HepG2 (cell line): ENCODE measurements around the gene RSL1D1. TPM values are rescaled to one million over a fixed set of nuclear protein-coding genes. Genes with fewer than 3 reads are reported as not detected.
A peak's percentile ranks its signal among the peaks of the same experiment; 100 is the strongest.

Experiments used
- ATAC-seq: fragments of 200-7000 bp; cut with Tn5 transposase; 3 replicates; pipeline ENCODE4 v1.9.1; 2020; ENCODE audit warnings: mild to moderate bottlenecking, moderate library complexity
- BruUV-seq: library from RNA; stranded (reverse); fragments of 400-500 nt; replicated peaks from 2 replicates; lab custom pipeline; 2021; lab: Mats Ljungman, UMichigan
- CTCF ChIA-PET: fragments of 300-600 bp; formaldehyde crosslinking; extraction: SDS; loops from one replicate; lab custom pipeline; 2021; ENCODE audit warnings: low total read pairs, inconsistent platforms, low intra/inter-chr PET ratio; lab: Yijun Ruan, JAX
- POLR2A ChIA-PET: fragments of 350-600 bp; sonication (Branson Sonifier 250); formaldehyde crosslinking; loops from one replicate; lab custom pipeline; 2020; ENCODE audit warnings: antibody characterized with exemption, inconsistent platforms; lab: Yijun Ruan, JAX
- DNase-seq: peaks from one replicate; pipeline ENCODE4 v3.0.0-alpha.2; 2015; ENCODE audit warnings: low spot score
- FAIRE-seq: peaks from 3 replicates; lab custom pipeline; 2011; peaks lifted over from hg19 to GRCh38; lab: Jason Lieb, UNC
- H2AFZ ChIP-seq: one replicate; pipeline ENCODE4 v1.6.1; 2011; ENCODE audit warnings: low read length, inconsistent platforms
- H3K27ac ChIP-seq: fragments of 300-600 bp; 3 replicates; pipeline ENCODE4 v1.8.0; 2011; ENCODE audit warnings: mixed run types, mild to moderate bottlenecking, mixed read lengths, low read length, inconsistent platforms; ENCODE audit not compliant: insufficient read depth; ENCODE audit errors: extremely low read length
- H3K27me3 ChIP-seq, 2 experiments: fragments of 200-600 bp in 1 of 2; 2 replicates in 1 of 2; 3 replicates in 1 of 2; pipeline versions ENCODE4 v1.6.0 to v1.8.0; 2011; ENCODE audit warnings: low read length in 2 of 2, mild to moderate bottlenecking in 2 of 2, moderate library complexity in 2 of 2, inconsistent platforms in 1 of 2; ENCODE audit not compliant: insufficient read depth in 2 of 2, control insufficient read depth in 1 of 2
- H3K36me3 ChIP-seq, 2 experiments: fragments of 200-600 bp in 1 of 2; replicated peaks in 1 of 2; 2 replicates in 1 of 2; 3 replicates in 1 of 2; pipeline versions ENCODE4 v1.5.1 to v1.8.0; 2011; ENCODE audit warnings: low read length in 2 of 2, inconsistent platforms in 1 of 2; ENCODE audit not compliant: insufficient read depth in 2 of 2, control insufficient read depth in 1 of 2
- H3K4me1 ChIP-seq: 2 replicates; pipeline ENCODE4 v1.5.1; 2012; ENCODE audit warnings: low read length, inconsistent platforms; ENCODE audit not compliant: insufficient read depth
- H3K4me2 ChIP-seq: 2 replicates; pipeline ENCODE4 v1.6.0; 2011; ENCODE audit warnings: low read depth, low read length, inconsistent platforms
- H3K4me3 ChIP-seq, 3 experiments: fragments of 200-600 bp in 1 of 3; sonication (generic), shearing (Covaris generic) in 1 of 3; replicated peaks in 1 of 3; 2 replicates each; pipeline ENCODE4 v1.5.1; 2011 to 2016; ENCODE audit warnings: low read length in 3 of 3, inconsistent platforms in 2 of 3, low read depth in 2 of 3, mild to moderate bottlenecking in 2 of 3, control low read depth in 1 of 3, mixed read lengths in 1 of 3; ENCODE audit not compliant: insufficient read depth in 1 of 3
- H3K79me2 ChIP-seq: one replicate; pipeline ENCODE4 v1.6.1; 2011; ENCODE audit warnings: low read length, inconsistent platforms; ENCODE audit not compliant: insufficient read depth
- H3K9ac ChIP-seq: 2 replicates; pipeline ENCODE4 v1.6.0; 2011; ENCODE audit warnings: mild to moderate bottlenecking, low read depth, low read length, inconsistent platforms; ENCODE audit not compliant: insufficient read depth
- H3K9me3 ChIP-seq: 2 replicates; pipeline ENCODE4 v1.5.1; 2012; ENCODE audit warnings: mild to moderate bottlenecking, low read length
- H4K20me1 ChIP-seq: 2 replicates; pipeline ENCODE4 v1.6.0; 2011; ENCODE audit warnings: inconsistent platforms, mild to moderate bottlenecking, low read length, moderate library complexity; ENCODE audit not compliant: insufficient read depth
- ATF2 ChIP-seq: sonication (generic); formaldehyde crosslinking; IDR thresholded peaks from 2 replicates; pipeline ENCODE4 v1.4.0; 2020; ENCODE audit warnings: missing genetic modification reagents
- DR1 ChIP-seq: sonication (generic); formaldehyde crosslinking; IDR thresholded peaks from 2 replicates; pipeline ENCODE4 v1.8.0; 2021; ENCODE audit warnings: mild to moderate bottlenecking, missing genetic modification reagents, inconsistent platforms
- GFI1 ChIP-seq: sonication (generic); formaldehyde crosslinking; IDR thresholded peaks from 2 replicates; pipeline ENCODE4 v1.5.0; 2020; ENCODE audit warnings: missing genetic modification reagents, mild to moderate bottlenecking, borderline replicate concordance
- PAX8 ChIP-seq: sonication (generic); formaldehyde crosslinking; IDR thresholded peaks from 2 replicates; pipeline ENCODE4 v1.8.0; 2022; ENCODE audit warnings: mild to moderate bottlenecking, missing genetic modification reagents, borderline replicate concordance
- PREB ChIP-seq: sonication (generic); formaldehyde crosslinking; IDR thresholded peaks from 2 replicates; pipeline ENCODE4 v1.4.0; 2020; ENCODE audit warnings: missing genetic modification reagents
- SKI ChIP-seq: fragments of 450-650 bp; IDR thresholded peaks from one replicate; pipeline ENCODE4 v1.6.1; 2018; ENCODE audit warnings: mild to moderate bottlenecking; ENCODE audit not compliant: partially characterized antibody
- TEAD2 ChIP-seq: sonication (generic); formaldehyde crosslinking; IDR thresholded peaks from 2 replicates; pipeline ENCODE4 v1.9.0; 2021; ENCODE audit warnings: missing genetic modification reagents
- TP53 ChIP-seq: sonication (generic); formaldehyde crosslinking; conservative IDR thresholded peaks from 2 replicates; pipeline ENCODE4 v1.4.0; 2020; ENCODE audit warnings: missing genetic modification reagents
- U2AF2 ChIP-seq: fragments of 200-400 bp; formaldehyde crosslinking; IDR thresholded peaks from 2 replicates; pipeline ENCODE4 v1.6.1; 2017; ENCODE audit warnings: low read depth, mild to moderate bottlenecking, low read length
- ZNF558 ChIP-seq: sonication (generic); formaldehyde crosslinking; IDR thresholded peaks from 2 replicates; pipeline ENCODE4 v1.9.0; 2022; ENCODE audit warnings: mild to moderate bottlenecking, missing genetic modification reagents, borderline replicate concordance
- WGBS: methylation state at CpG from one replicate; pipeline ENCODE4 v1.1.6; 2017; ENCODE audit warnings: low lambda C conversion rate; 5-methylcytosine and 5-hydroxymethylcytosine counted together
- in situ Hi-C: cut with HindIII; loops from 2 replicates; pipeline ENCODE4 v1.10.0; 2017; ENCODE audit warnings: low pct_unique_long_range_greater_than_20kb; ENCODE audit not compliant: extremely low pct_ligation_motif_present
- intact Hi-C: fragments of 100-400 bp; cut with micrococcal nuclease; formaldehyde crosslinking; loops from one replicate; pipeline ENCODE4 v1.10.0; 2022; ENCODE audit not compliant: unreplicated experiment
- polyA plus RNA-seq, 8 experiments: library from polyadenylated mRNA; depleted of rRNA in 3 of 8; stranded (reverse) in 7 of 8; unstranded in 1 of 8; fragments of >200 nt; fragmentation: Illumina TruSeq in 4 of 8; extraction: Trizol in 4 of 8; gene quantifications; 2 replicates each; pipeline versions ENCODE4 v1.2.1 to v1.2.3, GENCODE V29; 2011 to 2016; ENCODE audit warnings: low read depth in 4 of 8, missing spikeins in 1 of 8, mixed read lengths in 1 of 8; ENCODE audit not compliant: insufficient read depth in 1 of 8
- total RNA-seq, 5 experiments: library from RNA; depleted of rRNA; stranded (reverse); fragments of >200 nt; fragmentation: Illumina TruSeq; extraction: Trizol; gene quantifications; 2 replicates each; pipeline ENCODE4 v1.2.3, GENCODE V29; 2016; ENCODE audit warnings: low read depth in 1 of 5
- TF ChIP-seq, protein P1 (sequence below): sonication (generic); formaldehyde crosslinking; IDR thresholded peaks from 2 replicates; pipeline ENCODE4; 2020; ENCODE audit warnings: missing genetic modification reagents, mild to moderate bottlenecking, borderline replicate concordance
- TF ChIP-seq, protein P2 (sequence below), 2 experiments: IDR thresholded peaks; 2 replicates each; pipeline ENCODE4 v1.6.1; 2011 to 2012; ENCODE audit warnings: low read length in 2 of 2, borderline replicate concordance in 1 of 2, low read depth in 1 of 2, mild to moderate bottlenecking in 1 of 2, moderate library complexity in 1 of 2

The RSL1D1 gene
- total and polyA plus RNA-seq, 2 of the 13 experiments (the other 11 are each of a cell fraction or from before 2014, with no cell fraction given), result 187 to 343 TPM

DNA sequence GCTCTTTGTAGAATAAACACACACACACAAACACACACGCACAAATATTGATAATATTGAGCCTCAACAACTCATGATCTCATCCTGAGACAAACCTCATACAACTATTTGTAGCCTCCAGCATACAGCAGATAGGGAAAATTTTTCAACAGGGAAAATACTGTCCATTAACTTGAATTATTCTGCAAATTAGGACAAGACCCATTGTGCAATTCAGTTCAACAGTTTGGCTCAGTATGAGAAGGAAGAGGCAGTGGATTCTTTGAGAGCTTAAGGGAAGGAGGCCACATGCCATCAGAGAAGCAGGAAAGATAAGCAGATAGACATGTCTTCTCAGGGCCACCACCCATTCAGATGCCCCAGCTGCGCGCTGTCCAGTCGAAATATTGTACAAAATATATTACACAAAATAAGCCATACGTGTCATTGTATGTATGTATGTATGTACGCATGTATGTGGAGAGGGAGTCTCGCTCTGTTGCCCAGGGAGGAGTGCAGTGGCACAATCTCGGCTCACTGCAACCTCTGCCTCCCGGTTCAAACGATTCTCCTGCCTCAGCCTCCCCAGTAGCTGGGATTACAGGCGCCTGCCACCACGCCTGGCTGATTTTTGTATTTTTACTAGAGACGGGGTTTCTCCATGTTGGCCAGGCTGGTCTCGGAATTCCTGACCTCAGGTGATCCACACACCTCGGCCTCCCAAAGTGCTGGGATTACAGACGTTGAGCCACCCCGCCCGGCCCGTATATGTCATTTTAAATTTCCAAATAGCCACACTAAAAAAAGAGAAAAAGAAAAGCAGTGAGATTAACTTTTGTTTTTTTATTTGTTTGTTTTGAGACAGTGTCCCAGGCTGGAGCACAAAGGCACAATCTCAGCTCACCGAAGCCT, 56.1 kb downstream of the RSL1D1 start:
- no TSS peak for BruUV-seq
- no peaks in the 10 kb centered on the region for H3K9me3 ChIP-seq
- H3K27me3 ChIP-seq, result no peaks in the 10 kb centered on the region; a peak in 1 of 5 replicates
- FAIRE-seq (no peak), DNase-seq (no peak), ATAC-seq (no peak)
- H2AFZ ChIP-seq, result no peak overlapping the region
- H3K4me1 ChIP-seq, result peaks cover 78% of the 10 kb centered on the region
- H3K4me3 ChIP-seq, result peak overlapping the region; percentile 79 to 100 (median 91)
- intact Hi-C loops, result loop anchor here (1.0 to 10.0 kb wide), 3 partner anchors 9 to 210 kb away; partner anchors contain the start of gene LITAF
- ChIA-PET POLR2A (interaction anchor here (1.7 to 5.9 kb wide), 3 partner anchors 9 to 53 kb away, joined by 7 to 207 read pairs (median 121); partner anchors contain the start of gene TXNDC11), CTCF (no interaction called here)
- H3K36me3 ChIP-seq, result peaks cover 0 to 8% of the 10 kb centered on the region in 2 experiments; a peak in 2 of 5 replicates
- peak overlapping the region; percentile 85 for H3K27ac ChIP-seq
- peak overlapping the region; percentile 94 for H3K4me2 ChIP-seq
- WGBS, result 90% methylated on average over 20 of the region's 20 CpGs
- H3K79me2 ChIP-seq, result peaks cover 88% of the 10 kb centered on the region
- peak overlapping the region; percentile 94 for H3K9ac ChIP-seq
- H4K20me1 ChIP-seq, result peaks cover 50% of the 10 kb centered on the region
- in situ Hi-C loops, result no loop called here
- TF ChIP-seq ATF2 (CRISPR knock-in tag) (no peak), GFI1 (CRISPR knock-in tag) (no peak), PAX8 (CRISPR knock-in tag) (0 out of 2 replicates have a peak, but pooled peaks have one; percentile 9), PREB (CRISPR knock-in tag) (no peak), ZNF558 (CRISPR knock-in tag) (no peak), TEAD2 (CRISPR knock-in tag) (no peak), U2AF2 (no peak), SKI (no peak), DR1 (CRISPR knock-in tag) (no peak), TP53 (CRISPR knock-in tag) (no peak)
- TF ChIP-seq, protein P1, sequence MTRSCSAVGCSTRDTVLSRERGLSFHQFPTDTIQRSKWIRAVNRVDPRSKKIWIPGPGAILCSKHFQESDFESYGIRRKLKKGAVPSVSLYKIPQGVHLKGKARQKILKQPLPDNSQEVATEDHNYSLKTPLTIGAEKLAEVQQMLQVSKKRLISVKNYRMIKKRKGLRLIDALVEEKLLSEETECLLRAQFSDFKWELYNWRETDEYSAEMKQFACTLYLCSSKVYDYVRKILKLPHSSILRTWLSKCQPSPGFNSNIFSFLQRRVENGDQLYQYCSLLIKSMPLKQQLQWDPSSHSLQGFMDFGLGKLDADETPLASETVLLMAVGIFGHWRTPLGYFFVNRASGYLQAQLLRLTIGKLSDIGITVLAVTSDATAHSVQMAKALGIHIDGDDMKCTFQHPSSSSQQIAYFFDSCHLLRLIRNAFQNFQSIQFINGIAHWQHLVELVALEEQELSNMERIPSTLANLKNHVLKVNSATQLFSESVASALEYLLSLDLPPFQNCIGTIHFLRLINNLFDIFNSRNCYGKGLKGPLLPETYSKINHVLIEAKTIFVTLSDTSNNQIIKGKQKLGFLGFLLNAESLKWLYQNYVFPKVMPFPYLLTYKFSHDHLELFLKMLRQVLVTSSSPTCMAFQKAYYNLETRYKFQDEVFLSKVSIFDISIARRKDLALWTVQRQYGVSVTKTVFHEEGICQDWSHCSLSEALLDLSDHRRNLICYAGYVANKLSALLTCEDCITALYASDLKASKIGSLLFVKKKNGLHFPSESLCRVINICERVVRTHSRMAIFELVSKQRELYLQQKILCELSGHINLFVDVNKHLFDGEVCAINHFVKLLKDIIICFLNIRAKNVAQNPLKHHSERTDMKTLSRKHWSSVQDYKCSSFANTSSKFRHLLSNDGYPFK, result 0 out of 2 replicates have a peak, but pooled peaks have one; percentile 9
- TF ChIP-seq, protein P2, sequence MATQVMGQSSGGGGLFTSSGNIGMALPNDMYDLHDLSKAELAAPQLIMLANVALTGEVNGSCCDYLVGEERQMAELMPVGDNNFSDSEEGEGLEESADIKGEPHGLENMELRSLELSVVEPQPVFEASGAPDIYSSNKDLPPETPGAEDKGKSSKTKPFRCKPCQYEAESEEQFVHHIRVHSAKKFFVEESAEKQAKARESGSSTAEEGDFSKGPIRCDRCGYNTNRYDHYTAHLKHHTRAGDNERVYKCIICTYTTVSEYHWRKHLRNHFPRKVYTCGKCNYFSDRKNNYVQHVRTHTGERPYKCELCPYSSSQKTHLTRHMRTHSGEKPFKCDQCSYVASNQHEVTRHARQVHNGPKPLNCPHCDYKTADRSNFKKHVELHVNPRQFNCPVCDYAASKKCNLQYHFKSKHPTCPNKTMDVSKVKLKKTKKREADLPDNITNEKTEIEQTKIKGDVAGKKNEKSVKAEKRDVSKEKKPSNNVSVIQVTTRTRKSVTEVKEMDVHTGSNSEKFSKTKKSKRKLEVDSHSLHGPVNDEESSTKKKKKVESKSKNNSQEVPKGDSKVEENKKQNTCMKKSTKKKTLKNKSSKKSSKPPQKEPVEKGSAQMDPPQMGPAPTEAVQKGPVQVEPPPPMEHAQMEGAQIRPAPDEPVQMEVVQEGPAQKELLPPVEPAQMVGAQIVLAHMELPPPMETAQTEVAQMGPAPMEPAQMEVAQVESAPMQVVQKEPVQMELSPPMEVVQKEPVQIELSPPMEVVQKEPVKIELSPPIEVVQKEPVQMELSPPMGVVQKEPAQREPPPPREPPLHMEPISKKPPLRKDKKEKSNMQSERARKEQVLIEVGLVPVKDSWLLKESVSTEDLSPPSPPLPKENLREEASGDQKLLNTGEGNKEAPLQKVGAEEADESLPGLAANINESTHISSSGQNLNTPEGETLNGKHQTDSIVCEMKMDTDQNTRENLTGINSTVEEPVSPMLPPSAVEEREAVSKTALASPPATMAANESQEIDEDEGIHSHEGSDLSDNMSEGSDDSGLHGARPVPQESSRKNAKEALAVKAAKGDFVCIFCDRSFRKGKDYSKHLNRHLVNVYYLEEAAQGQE (IDR thresholded peaks at IDR 0.05; ENCODE audit: borderline replicate concordance in 1 of 2, low read depth in 1 of 2, low read length in 2 of 2), result no peak
